OCI-LY7 (cell line): ENCODE data around the gene SLC8A1.

Source experiments
- EZH2phosphoT487 ChIP-seq: fragments of 200-600 bp; sonication (generic); IDR thresholded peaks from 2 replicates; pipeline ENCODE4 v1.6.1; 2018; ENCODE audit warnings: low read depth, borderline replicate concordance, mild to moderate bottlenecking, mixed run types, antibody characterized with exemption, low read length, moderate library complexity, mixed read lengths
- TF ChIP-seq, protein P1 (sequence below): fragments of 200-600 bp; sonication (generic); conservative IDR thresholded peaks from 2 replicates; pipeline ENCODE4 v1.5.1; 2014; ENCODE audit warnings: mild to moderate bottlenecking, antibody characterized with exemption, low read length, moderate library complexity, mixed read lengths

GRCh38 chr2:40388161-40388560 is 63.7 kb downstream of the SLC8A1 start:
- TF ChIP-seq, protein P1, sequence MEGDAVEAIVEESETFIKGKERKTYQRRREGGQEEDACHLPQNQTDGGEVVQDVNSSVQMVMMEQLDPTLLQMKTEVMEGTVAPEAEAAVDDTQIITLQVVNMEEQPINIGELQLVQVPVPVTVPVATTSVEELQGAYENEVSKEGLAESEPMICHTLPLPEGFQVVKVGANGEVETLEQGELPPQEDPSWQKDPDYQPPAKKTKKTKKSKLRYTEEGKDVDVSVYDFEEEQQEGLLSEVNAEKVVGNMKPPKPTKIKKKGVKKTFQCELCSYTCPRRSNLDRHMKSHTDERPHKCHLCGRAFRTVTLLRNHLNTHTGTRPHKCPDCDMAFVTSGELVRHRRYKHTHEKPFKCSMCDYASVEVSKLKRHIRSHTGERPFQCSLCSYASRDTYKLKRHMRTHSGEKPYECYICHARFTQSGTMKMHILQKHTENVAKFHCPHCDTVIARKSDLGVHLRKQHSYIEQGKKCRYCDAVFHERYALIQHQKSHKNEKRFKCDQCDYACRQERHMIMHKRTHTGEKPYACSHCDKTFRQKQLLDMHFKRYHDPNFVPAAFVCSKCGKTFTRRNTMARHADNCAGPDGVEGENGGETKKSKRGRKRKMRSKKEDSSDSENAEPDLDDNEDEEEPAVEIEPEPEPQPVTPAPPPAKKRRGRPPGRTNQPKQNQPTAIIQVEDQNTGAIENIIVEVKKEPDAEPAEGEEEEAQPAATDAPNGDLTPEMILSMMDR, result no peak
- TF ChIP-seq EZH2phosphoT487, result no peak
